ENCODE measurements around the gene NEUROD2.
A peak's percentile ranks its signal among the peaks of the same experiment; 100 is the strongest.

Gene NEUROD2

DNA sequence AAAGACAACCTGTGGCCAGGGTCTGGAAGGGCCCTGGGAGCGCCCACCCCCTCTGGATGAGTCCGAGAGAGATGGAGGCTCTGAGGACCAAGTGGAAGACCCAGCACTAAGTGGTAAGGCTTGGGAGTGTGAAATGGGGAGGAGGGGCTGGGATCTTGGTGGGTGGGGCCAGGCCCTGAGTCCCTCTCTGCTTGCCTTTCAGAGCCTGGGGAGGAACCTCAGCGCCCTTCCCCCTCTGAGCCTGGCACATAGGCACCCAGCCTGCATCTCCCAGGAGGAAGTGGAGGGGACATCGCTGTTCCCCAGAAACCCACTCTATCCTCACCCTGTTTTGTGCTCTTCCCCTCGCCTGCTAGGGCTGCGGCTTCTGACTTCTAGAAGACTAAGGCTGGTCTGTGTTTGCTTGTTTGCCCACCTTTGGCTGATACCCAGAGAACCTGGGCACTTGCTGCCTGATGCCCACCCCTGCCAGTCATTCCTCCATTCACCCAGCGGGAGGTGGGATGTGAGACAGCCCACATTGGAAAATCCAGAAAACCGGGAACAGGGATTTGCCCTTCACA is 28.0 kb upstream of the NEUROD2 start:
- no peak for DNase-seq (ENCODE audit: low spot score)

DNA sequence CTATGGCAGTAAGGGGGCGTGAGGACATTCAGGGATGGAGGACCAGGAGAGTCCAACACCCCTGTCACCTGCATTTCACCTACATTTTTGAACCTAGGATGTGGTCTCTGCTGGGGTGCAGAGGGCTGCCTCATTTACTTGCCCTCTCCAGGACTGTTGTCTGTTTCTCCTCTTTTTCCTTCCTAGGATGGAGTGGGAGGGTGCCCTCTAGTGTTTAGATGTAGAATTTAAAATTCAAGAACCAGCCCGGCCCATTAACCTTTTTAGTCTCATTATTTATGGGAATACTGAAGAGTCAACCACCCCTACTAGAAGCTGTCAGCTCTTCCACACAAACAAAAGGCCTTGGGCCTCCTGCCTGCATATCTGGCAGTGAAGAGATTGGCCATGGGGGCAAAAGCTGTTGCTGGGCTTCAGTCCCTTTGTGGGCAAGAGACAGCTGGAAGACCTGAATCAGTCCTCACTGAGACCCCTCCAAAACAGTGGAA is 26.7 kb upstream of the NEUROD2 start:
- DNase-seq (ENCODE audit: low spot score): no peak

DNA sequence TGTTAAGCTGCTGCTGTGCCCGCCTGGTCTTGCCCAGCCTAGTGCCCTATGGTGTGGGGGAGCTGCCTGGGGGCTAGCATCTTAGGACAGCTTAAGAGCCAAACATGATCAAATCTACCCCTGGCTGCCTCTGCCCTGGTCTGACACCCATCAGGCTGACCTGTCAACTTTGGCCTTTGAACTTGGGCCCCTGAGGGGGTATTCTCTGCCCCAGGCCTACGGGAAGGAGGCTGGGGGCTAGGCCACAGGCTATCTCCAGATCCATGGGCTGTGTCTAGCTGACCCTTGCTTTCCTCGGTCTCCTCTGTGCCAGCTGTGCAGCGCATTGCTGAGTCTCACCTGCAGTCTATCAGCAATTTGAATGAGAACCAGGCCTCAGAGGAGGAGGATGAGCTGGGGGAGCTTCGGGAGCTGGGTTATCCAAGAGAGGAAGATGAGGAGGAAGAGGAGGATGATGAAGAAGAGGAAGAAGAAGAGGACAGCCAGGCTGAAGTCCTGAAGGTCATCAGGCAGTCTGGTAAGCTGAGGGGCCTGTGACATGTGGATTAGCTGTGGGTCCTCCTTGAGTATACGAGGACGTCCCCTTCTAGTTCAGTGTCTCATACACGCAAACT is 26.0 kb upstream of the NEUROD2 start:
- DNase-seq (ENCODE audit: low spot score): no peak

DNA sequence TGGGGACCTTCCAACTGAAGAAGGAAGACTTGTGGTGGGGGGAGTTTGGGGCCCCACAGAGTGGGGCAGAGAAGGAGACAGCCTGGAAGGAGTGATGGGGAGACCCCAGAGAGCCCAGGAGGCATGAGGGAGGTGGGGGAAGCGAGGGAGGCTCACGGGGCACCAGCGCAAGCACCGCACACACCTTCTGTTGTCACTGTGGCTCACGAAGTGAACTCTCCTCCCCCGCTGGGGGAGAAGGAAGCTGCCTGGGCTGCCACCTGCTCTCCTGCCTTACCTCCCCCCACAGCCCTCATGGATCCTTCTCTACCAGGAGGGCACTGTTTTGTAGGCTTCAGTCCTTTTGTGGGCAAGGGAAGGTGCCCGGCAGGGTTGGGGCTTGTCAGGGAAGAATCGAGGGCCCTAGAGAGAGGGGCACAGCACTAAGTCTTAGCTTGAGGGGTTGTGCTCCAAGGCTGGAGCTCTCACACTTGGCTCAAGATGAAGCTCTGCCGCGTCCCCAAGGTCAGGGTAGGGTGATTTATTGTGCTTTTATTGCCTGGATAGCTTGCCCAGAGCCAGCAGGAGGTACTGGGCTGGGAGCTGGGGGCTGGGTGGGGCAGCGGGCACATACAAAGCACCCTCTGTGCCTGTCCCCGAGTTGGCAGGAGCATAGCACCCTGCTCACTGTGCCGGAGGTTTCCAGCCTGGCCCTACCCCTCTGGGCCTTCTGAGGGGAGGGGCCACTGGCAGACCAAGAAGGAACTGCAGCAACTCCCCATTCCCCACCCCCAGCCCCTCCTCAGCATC is 24.6 kb upstream of the NEUROD2 start:
- DNase-seq (ENCODE audit: low spot score): peak; percentile 41

DNA sequence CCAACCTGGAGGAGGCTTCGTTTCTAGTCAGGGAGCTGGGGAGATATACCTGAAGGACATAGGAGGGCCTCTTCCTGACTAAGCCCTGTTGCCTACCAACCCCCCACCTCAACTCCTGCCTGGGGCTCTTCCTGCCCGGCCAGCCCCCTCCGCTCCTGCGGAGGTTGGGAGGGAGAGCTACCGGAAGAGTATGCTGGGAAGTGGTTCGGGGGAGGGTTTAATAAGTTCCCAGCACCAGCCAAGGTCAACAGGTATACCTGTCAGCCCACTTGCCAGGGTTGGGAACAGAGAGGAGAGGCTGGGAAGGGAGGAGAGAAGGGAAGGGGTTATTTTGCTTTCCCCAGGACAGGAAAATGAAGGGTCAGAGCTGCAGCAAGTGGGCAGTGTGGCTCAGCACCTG is 23.7 kb upstream of the NEUROD2 start:
- DNase-seq (ENCODE audit: low spot score): no peak

DNA sequence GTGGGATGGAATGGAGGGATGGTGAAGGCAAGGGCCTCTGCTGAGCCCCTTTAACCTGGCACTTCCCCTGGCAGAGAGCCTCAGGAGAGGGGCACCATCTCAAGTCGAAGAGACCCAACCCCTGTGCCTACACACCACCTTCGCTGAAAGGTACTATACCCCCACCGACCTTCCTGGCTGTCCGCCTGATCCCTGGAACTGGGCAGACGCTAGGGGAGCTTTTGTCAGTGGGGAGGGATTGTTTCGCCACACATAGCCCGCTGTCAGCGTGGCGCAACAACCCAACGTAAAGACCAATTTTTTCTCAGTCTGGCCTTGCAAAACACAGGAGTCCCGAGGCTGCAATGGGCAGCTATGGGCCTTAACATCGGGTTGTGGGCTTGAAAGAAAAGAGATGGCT is 22.2 kb upstream of the NEUROD2 start:
- DNase-seq (ENCODE audit: low spot score): no peak

DNA sequence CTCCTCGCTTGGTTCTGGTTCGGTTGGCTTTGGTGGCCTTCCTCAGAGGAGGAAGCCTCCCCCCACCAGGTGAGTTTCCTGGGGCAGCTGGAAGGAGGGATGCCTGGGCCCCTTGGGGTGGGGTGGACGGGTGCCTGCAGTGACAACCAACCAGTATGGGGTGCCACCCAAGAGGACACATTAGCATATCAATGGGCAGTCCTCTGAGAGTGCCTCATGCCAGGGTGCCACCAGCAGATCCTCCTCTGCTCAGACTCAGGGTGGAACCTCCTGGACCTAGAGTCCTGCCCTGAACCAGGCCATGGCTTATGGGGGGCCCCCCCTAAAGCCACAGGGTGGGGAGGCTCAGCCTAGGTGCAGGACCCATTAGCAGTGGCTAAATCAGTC is 21.8 kb upstream of the NEUROD2 start:
- DNase-seq (ENCODE audit: low spot score): no peak

DNA sequence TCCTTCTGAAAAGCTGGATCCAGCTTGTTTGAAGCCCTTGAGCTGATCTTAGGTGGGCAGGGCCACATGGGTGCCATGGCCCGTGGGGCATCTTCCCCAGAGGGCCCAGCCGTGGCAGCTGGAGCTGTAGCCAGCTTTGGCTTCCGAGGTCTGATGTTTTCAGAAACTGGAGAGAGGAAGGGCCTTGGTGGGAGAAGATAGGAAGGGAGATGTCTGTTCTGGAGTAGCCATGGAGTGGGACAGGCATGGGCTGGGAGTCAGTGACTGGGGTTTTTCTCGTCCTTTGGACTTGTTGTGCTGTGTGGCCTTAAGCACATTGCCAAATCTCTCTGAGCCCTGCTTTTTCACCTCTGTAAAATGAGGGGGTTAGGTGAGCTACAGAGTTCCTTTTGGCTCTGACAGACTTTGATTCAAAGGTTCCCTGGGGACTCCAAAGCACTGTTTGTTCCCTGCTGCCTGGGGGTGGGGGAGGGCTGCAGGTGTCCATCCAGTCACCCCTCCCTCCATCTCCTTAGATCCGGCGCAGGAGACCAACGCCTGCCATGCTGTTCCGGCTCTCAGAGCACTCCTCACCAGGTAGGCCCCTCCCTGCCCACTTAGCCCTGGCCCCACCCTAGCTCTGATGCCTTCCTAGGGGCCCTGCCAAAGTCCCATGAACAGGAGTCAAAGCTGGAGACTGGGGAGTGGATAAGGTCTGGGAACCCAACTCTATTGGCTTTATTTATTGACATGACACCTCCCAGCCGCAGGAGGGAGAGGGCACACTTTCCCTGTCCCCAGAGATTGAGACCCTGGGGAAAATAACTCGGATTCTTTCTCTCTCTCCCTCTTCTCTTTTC is 21.2 kb upstream of the NEUROD2 start:
- DNase-seq (ENCODE audit: low spot score): no peak

DNA sequence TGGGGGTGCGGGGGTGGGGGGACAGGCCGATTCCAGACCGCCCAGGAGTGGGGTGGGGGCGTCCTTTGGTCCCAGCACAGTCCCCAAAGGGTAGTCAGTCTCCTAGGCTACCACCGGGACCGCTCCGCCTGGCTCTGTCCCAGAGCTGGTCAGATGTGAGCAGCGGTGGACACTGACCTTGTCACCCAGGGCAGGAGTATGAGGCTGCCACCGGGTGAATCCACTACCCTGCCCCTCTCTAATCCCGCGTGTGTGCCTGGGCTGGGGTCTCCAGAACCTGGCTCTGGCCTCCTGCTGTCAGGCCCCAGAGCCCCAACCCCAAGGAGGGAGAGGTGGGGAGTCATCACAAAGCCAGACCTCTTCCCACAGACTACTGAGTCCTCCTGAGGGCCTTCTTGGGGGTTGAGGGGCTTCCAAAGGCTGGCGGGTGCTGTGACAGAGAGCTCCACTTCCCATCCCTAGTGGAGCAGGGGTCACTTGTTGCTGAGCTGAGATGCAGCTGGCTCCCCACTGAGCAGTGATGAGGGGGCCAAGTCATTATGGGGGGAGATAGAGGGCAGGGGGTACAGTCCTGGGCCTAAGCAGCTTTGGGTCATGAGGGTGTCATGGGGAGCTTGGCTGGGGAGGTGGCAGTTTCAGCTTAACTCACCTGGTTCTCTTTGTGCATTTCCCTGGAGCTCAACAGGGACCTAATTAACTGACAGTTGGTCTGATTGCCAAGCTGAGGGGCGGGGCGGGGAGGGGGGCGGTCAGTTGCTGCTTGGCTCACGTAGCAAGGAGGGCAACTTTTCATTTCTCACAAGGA is 20.2 kb upstream of the NEUROD2 start:
- DNase-seq (ENCODE audit: low spot score): no peak

DNA sequence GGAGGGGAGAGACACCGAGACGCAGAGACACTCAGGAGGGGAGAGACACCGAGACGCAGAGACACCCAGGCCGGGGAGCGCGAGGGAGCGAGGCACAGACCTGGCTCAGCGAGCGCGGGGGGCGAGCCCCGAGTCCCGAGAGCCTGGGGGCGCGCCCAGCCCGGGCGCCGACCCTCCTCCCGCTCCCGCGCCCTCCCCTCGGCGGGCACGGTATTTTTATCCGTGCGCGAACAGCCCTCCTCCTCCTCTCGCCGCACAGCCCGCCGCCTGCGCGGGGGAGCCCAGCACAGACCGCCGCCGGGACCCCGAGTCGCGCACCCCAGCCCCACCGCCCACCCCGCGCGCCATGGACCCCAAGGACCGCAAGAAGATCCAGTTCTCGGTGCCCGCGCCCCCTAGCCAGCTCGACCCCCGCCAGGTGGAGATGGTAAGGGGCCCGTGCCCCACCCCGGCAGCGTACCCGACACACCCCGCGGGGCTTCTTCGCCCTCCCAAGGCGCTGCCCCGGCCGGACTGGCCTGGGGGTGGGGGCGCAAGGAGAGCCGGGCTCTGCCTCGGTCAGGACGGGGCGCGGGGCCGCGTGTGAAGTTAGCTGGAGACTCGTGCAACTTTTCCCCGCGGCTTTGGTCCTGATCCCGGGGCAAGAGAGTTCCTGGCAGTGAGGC is 19.5 kb upstream of the NEUROD2 start:
- DNase-seq (ENCODE audit: low spot score): no peak

DNA sequence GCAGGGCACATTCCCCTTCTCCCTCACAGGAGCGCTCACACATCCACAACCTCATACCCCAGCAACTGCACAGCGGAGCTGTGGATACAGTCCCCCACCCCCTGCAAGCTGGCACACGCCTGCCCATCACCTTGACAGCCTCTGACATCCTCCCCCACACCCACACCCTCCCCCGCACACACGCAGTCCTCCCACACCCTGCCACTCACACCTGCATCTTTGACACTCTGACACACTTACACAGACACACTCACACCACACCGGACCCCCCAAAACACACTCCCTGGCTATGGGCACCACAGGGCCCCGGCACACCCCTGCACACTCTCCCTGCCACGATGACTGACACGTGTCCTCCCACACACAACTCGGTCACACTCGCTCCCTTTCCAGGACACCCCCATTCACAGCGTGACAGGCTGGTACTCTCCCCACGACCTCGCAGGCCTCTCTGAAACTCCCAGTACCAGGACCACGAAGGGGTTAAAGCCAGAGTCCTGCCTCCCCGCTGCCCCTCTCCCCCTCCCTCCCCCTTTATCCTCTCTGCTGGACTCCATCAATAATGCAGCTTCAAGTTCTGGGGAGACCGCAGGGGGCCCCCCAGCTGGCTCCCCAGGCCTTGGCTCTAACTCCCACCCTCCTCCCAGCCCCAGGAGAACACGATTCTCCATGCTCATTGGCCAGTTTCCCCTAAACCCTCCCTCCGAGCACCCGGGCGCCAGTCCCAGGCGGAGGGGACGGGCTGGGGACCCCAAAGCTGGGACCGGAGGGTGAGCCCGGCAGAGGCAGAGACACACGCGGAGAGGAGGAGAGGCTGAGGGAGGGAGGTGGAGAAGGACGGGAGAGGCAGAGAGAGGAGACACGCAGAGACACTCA is 18.7 kb upstream of the NEUROD2 start, which contains the start of gene PPP1R1B:
PPP1R1B (plus strand) TSS at position 782 of the 876 bp plus-strand sequence. CDS start 441 bp downstream, outside the sequence.
- DNase-seq (ENCODE audit: low spot score): no peak

DNA sequence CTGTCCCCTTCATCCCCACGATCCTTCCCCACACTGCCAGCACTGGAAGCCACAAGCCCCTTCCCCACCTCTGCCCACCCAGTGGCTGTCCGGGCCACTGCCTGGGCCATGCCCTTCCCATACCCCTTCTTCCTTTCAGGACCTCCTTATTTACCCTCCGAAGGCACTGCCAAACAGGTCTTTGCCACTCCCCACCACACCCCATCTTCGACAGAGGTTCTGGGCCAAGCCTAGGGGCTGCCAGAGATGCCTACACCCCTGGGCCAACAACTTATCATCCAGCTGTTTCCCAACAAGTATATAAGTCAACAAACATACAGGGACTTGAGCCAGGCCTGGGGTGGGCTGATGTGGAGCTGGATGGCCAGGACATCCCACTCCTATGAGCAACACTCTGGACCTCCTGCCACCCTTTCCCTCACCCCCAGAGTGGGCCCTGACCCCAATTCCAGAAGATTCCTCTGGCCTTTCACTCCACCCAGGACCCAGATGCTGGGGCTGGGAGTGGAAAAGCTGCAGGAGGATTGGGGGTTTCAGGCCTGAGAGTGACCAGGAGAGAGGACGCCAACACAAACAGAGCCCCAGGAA is 17.6 kb upstream of the NEUROD2 start:
- DNase-seq (ENCODE audit: low spot score): no peak

DNA sequence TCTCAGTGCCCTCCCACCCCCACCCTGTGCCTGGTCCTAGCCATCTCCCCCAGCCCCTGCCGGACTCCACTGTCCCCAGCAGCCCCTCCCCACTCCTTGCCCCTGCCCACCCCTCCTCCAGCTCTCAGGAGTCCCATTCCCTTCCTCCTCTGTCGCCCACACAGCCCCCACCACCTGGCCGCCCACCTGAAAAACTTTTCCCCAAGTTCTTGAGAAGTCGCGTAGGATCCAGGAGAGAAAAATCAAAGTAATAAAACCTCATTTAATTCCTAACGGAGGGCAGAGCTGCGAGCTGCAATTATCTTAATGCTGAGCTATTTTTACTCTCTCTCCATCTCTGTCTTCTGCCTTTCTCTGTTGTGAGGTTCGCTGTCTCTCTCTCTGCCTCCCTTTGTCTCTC is 16.6 kb upstream of the NEUROD2 start:
- no peak for DNase-seq (ENCODE audit: low spot score)

DNA sequence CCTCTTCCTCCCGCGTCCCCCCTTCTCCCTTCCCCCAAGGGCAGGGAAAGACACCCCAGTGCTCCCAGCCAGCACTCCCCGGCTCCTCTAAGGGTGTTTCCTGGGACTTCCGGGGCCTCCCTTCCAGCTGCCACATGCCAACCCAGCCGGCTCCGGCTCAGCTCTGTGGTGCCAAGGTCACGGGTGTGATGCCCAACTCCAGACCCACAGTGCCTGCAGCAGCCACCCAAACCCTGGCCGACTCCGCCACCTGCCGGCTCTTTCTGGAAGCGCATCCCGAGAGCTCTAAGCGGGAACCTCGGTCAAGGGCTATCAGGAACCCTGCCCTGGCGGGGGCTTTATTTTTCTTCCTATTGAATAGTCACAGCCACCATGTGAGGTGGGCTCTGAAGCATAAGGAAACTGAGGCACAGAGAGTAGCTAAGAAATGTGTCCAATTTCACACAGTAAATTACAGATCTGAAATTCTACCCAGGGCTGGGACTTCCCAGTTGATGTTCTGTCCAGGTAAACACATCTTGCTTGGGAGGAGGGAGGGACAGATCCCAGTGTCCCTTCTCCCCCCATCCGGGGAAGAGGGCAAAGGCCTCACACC is 15.7 kb upstream of the NEUROD2 start:
- peak; percentile 68 for DNase-seq (ENCODE audit: low spot score)

DNA sequence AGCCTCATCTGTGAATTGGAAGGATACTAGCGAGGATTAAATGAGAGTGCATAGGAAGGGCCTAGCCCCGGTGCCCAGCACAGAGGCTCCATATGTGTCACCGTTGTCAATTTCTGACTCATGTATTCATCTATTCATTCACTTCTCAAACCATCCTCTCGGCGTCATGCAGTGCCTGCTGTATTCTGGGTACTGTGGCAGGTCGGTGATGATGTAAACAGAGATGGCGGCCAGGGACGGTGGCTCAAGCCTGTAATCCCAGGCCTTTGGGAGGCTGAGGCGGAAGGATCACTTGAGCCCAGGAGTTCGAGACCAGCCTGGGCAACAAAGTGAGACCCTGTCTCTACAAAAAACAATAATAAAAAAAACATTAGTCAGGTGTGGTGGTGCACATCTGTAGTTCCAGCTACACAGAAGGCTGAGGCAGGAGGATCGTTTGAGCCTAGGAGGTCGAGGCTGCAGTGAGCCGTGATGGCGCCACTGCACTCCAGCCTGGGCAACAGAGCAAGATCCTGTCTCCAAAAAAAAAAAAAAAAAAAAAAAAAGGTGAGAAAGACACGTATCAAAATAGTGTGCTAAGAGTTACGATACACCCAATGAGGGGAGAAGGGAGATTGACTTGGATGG is 14.8 kb upstream of the NEUROD2 start:
- DNase-seq (ENCODE audit: low spot score): no peak

DNA sequence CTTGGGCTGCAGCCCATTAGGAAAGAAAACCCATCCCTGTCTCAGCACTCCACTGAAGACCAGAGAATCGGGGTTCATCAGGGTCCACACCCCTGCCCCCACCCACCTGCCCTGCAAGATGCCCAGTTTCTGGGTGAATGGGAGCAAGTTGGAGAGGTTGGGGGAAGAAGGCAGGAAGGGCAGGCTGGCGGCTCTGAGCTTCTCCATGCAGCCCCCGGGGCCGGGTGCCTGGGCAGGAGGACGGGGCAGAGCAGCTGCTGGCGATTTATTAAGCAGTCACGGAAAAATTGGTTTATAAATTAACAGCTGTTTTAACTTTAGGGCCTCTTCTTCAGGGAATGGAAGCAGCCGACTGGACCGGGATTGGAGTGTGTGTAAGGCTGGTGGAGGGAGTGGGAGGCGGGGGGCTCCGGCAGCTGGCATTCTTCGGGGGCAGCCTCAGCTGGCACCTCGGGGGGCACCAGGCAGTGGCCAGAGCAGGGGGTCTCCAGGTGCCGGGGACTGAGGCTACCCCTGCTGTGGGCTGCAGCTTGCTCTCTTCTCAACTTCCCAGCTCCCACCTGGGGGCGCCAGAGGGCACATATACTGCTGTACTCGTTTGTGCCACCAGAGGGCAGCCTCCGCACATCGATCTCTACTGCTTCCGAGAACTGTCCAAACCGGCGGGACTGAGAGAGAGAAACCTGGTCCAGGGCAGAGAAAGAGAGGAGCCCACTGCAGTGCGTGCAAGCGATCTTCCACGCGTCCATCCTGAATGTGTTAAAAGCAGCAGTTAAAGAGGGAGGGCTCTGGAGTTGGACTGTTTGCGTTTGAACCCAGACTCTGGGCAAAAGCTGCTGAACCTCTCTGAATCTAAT is 14.0 kb upstream of the NEUROD2 start:
- peak; percentile 82 for DNase-seq (ENCODE audit: low spot score)

DNA sequence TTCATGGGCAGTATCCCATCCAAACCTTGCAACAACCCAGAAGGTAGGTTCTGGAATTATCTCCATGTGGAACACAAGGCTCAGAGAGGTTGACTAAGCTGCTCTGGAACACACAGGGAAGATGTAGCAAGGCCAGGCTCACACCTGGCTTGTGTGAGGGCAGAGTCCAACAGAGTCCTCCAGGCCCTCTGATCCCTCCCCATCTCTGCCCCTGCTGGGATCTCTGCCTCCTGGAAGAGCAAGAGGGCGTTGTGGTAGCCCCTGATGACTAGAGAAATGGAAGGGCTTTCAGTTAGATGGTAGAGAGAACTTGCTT is 12.0 kb upstream of the NEUROD2 start:
- no peak for DNase-seq (ENCODE audit: low spot score)

Data from COLO829 (cell line).